DND-41 (cell line): ENCODE results near the gene TCF4.

Experiments used
- ATAC-seq: fragments of 200-7000 bp; cut with Tn5 transposase; 3 replicates; pipeline ENCODE4 v1.9.1; 2021; ENCODE audit warnings: low read depth; ENCODE audit not compliant: insufficient read depth
- DNase-seq: peaks from one replicate; pipeline ENCODE4 v3.0.0-alpha.2; 2020
- H2AFZ ChIP-seq: 2 replicates; pipeline ENCODE4 v1.6.0; 2012; ENCODE audit warnings: low read depth, low read length
- H3K27ac ChIP-seq: 2 replicates; pipeline ENCODE4 v1.5.1; 2012; ENCODE audit warnings: low read length, inconsistent platforms
- H3K27me3 ChIP-seq: fragments of 200-600 bp; sonication (generic); 2 replicates; pipeline ENCODE4 v1.6.0; 2012; ENCODE audit warnings: low read length, mild to moderate bottlenecking, inconsistent platforms; ENCODE audit not compliant: insufficient read depth, poor library complexity
- H3K36me3 ChIP-seq: 2 replicates; pipeline ENCODE4 v1.5.1; 2012; ENCODE audit warnings: low read length, inconsistent platforms; ENCODE audit not compliant: insufficient read depth
- H3K4me1 ChIP-seq: 2 replicates; pipeline ENCODE4 v1.5.1; 2012; ENCODE audit warnings: mild to moderate bottlenecking, low read length; ENCODE audit not compliant: insufficient read depth
- H3K4me2 ChIP-seq: 2 replicates; pipeline ENCODE4 v1.6.0; 2012; ENCODE audit warnings: mild to moderate bottlenecking, moderate library complexity, low read length, inconsistent platforms; ENCODE audit not compliant: insufficient read depth
- H3K4me3 ChIP-seq, 2 experiments: fragments of 200-600 bp in 1 of 2; shearing (Covaris generic) in 1 of 2; 2 replicates each; pipeline ENCODE4 v1.5.1; 2012 to 2016; ENCODE audit warnings: inconsistent platforms in 2 of 2, low read length in 2 of 2, mild to moderate bottlenecking in 2 of 2, low read depth in 1 of 2, moderate library complexity in 1 of 2
- H3K79me2 ChIP-seq: 2 replicates; pipeline ENCODE4 v1.6.0; 2012; ENCODE audit warnings: low read length, inconsistent platforms; ENCODE audit not compliant: insufficient read depth
- H3K9ac ChIP-seq: 2 replicates; pipeline ENCODE4 v1.6.0; 2012; ENCODE audit warnings: low read depth, mild to moderate bottlenecking, inconsistent platforms, low read length, moderate library complexity
- H3K9me3 ChIP-seq: 2 replicates; pipeline ENCODE4 v1.5.1; 2012; ENCODE audit warnings: low read length, moderate library complexity, mild to moderate bottlenecking, inconsistent platforms; ENCODE audit not compliant: insufficient read depth, severe bottlenecking
- H4K20me1 ChIP-seq: 2 replicates; pipeline ENCODE4 v1.6.0; 2012; ENCODE audit warnings: low read length; ENCODE audit not compliant: insufficient read depth
- EZH2 ChIP-seq: IDR thresholded peaks from 3 replicates; pipeline ENCODE4 v1.6.1; 2012; ENCODE audit warnings: borderline replicate concordance, low read depth, mild to moderate bottlenecking, moderate library complexity, low read length, inconsistent platforms; ENCODE audit not compliant: severe bottlenecking
- TF ChIP-seq, protein P1 (sequence below): IDR thresholded peaks from 2 replicates; pipeline ENCODE4 v1.5.1; 2012; ENCODE audit warnings: borderline replicate concordance, low read length, moderate library complexity, mild to moderate bottlenecking; ENCODE audit not compliant: poor library complexity, severe bottlenecking; ENCODE audit errors: extremely low read depth

The TCF4 gene

DNA sequence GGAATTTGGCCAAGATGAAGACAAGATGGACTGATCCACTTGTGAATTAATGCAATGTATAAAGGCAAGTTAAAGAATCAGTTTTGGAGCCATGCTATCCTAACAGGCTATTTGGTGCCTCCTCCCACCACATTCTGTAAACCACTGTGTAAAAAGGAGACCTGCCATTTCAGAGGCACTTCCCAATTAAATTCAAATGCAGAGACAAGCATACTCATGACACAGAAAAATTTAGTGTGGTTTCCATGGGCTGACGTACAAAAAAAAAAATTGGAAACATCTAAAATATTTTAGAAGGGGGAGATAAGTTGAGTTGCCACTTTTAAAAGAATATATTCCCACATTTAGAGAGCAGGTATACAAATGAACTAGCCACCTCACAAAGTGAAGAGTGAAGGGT is 112.1 kb downstream of the TCF4 start:
- no peak overlapping the region for H3K4me2 ChIP-seq
- no peaks in the 10 kb centered on the region for H4K20me1 ChIP-seq
- no peak for DNase-seq
- no peak overlapping the region for H2AFZ ChIP-seq
- no peak overlapping the region for H3K9ac ChIP-seq
- H3K79me2 ChIP-seq = 0 out of 2 replicates have a peak, but pooled peaks cover 4% of the 10 kb centered on the region
- H3K36me3 ChIP-seq = no peaks in the 10 kb centered on the region
- no peak overlapping the region for H3K4me3 ChIP-seq
- no peak for ATAC-seq
- no peak overlapping the region for H3K27ac ChIP-seq
- peaks cover 19% of the 10 kb centered on the region for H3K4me1 ChIP-seq
- no peaks in the 10 kb centered on the region for H3K9me3 ChIP-seq
- TF ChIP-seq EZH2 = no peak
- TF ChIP-seq, protein P1, sequence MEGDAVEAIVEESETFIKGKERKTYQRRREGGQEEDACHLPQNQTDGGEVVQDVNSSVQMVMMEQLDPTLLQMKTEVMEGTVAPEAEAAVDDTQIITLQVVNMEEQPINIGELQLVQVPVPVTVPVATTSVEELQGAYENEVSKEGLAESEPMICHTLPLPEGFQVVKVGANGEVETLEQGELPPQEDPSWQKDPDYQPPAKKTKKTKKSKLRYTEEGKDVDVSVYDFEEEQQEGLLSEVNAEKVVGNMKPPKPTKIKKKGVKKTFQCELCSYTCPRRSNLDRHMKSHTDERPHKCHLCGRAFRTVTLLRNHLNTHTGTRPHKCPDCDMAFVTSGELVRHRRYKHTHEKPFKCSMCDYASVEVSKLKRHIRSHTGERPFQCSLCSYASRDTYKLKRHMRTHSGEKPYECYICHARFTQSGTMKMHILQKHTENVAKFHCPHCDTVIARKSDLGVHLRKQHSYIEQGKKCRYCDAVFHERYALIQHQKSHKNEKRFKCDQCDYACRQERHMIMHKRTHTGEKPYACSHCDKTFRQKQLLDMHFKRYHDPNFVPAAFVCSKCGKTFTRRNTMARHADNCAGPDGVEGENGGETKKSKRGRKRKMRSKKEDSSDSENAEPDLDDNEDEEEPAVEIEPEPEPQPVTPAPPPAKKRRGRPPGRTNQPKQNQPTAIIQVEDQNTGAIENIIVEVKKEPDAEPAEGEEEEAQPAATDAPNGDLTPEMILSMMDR = no peak
- no peaks in the 10 kb centered on the region for H3K27me3 ChIP-seq

DNA sequence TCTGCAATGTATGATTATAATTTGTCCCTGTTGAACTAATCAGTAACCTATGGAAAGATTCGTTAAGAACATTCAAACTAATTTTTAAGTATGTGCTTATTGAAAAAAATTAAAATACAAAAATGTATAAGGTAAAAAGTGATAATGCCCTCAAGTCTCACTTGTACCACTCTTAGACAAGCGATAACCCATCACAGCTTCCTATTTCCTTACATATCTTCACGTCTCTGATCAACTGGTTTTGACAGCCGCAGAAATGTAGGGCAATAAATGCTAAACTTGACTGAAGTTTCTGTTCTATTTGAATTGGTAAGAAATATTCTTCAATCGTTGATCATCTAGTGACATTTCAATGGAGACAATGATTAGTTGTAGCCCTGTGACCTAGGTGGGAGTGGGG is 112.5 kb downstream of the TCF4 start:
- H3K4me3 ChIP-seq = no peak overlapping the region
- H3K27ac ChIP-seq = no peak overlapping the region
- no peaks in the 10 kb centered on the region for H3K9me3 ChIP-seq
- H3K79me2 ChIP-seq = 0 out of 2 replicates have a peak, but pooled peaks cover 4% of the 10 kb centered on the region
- ATAC-seq (no peak), DNase-seq (no peak)
- H3K4me1 ChIP-seq = peaks cover 19% of the 10 kb centered on the region
- no peak overlapping the region for H3K9ac ChIP-seq
- H2AFZ ChIP-seq = no peak overlapping the region
- H3K27me3 ChIP-seq = no peaks in the 10 kb centered on the region
- H3K4me2 ChIP-seq = no peak overlapping the region
- no peak for TF ChIP-seq EZH2
- TF ChIP-seq, protein P1 = no peak
- no peaks in the 10 kb centered on the region for H3K36me3 ChIP-seq
- no peaks in the 10 kb centered on the region for H4K20me1 ChIP-seq

DNA sequence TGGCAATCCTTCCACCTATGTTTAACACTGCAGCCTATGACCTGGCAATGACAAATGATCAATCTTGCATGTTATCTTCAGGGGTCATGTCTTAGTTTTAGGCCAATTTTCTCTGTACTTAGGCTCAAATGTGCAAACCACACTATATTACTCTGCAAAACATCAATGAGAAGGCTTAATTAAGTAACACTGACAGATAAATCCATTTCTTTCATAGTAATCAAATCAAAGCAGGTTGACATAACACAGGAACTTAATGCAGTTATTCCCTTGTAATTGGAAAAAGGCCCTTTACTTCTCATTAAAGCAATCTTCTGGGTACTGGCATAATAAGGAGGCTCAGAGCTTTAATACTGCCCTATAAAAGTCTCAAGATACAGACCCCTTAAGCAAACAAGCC is 114.4 kb downstream of the TCF4 start:
- no peak overlapping the region for H3K4me3 ChIP-seq

More for the DNA sequence above, 114.4 kb downstream of the TCF4 start:
- TF ChIP-seq EZH2 = no peak
- TF ChIP-seq, protein P1 = no peak
- DNase-seq = no peak
- H4K20me1 ChIP-seq = no peaks in the 10 kb centered on the region
- no peaks in the 10 kb centered on the region for H3K9me3 ChIP-seq
- H3K79me2 ChIP-seq = 0 out of 2 replicates have a peak, but pooled peaks cover 4% of the 10 kb centered on the region
- H3K27ac ChIP-seq = no peak overlapping the region
- peaks cover 19% of the 10 kb centered on the region for H3K4me1 ChIP-seq
- H3K36me3 ChIP-seq = no peaks in the 10 kb centered on the region
- no peaks in the 10 kb centered on the region for H3K27me3 ChIP-seq
- H3K4me2 ChIP-seq = no peak overlapping the region
- H2AFZ ChIP-seq = no peak overlapping the region
- ATAC-seq = no peak
- no peak overlapping the region for H3K9ac ChIP-seq
